ENCODE measurements around the gene PRKCA.

- no peak for TF ChIP-seq CTCF (IDR thresholded peaks at IDR 0.05)
- no peak for TF ChIP-seq POLR2AphosphoS5 (IDR thresholded peaks at IDR 0.05)
- TF ChIP-seq POLR2A (IDR thresholded peaks at IDR 0.05) = no peak
Measured at GRCh38 chr17:66417300-66417719, 114.9 kb downstream of the PRKCA start.
